GM10248 (cell line): ENCODE data around the gene HEMK1.

Source experiments
- CTCF ChIA-PET: fragments of 300-600 bp; sonication (Branson Sonifier 250); formaldehyde crosslinking; extraction: SDS; loops from one replicate; lab custom pipeline; 2021; ENCODE audit warnings: antibody characterized with exemption; lab: Yijun Ruan, JAX
- POLR2A ChIA-PET: fragments of 350-650 bp; sonication (Branson Sonifier 250); formaldehyde crosslinking; extraction: SDS; loops from one replicate; lab custom pipeline; 2020; ENCODE audit warnings: antibody characterized with exemption; lab: Yijun Ruan, JAX
- DNase-seq: peaks from one replicate; pipeline ENCODE4 v3.0.0; 2012; ENCODE audit errors: extremely low spot score
- CTCF ChIP-seq: IDR thresholded peaks from 2 replicates; pipeline ENCODE4 v1.5.1; 2012; ENCODE audit warnings: mild to moderate bottlenecking, low read depth; ENCODE audit errors: extremely low read depth, missing control alignments, control extremely low read depth

The HEMK1 gene

GRCh38 chr3:50612970-50613846 is 43.9 kb downstream of the HEMK1 start:
- POLR2A ChIA-PET, result no interaction called here
- CTCF ChIA-PET, result interaction anchor here (0.7 to 17.5 kb wide), 19 partner anchors 10 to 765 kb away, joined by 3 to 419 read pairs (median 7); partner anchors contain the start of genes C3orf18, CYB561D2, HEMK1 and NPRL2
- no peak for DNase-seq
- no peak for TF ChIP-seq CTCF

- no peak for TF ChIP-seq CTCF
- ChIA-PET CTCF (interaction anchor here (0.6 to 17.5 kb wide), 28 partner anchors 12 to 1067 kb away, joined by 3 to 419 read pairs (median 8); partner anchors contain the start of genes C3orf18, DCAF1, HEMK1 and MANF), POLR2A (no interaction called here)
- DNase-seq, result no peak
These were observed 45.9 kb downstream of the HEMK1 start for GRCh38 chr3:50615190-50615589.

GRCh38 chr3:50616003-50616769 is 46.9 kb downstream of the HEMK1 start:
- POLR2A ChIA-PET, result interaction anchor here (1.4 kb wide), 1 partner anchor 47 kb away, joined by 3 read pairs; the partner anchor contains the start of gene HEMK1
- TF ChIP-seq CTCF, result peak; percentile 97
- CTCF ChIA-PET, result interaction anchor here (0.6 to 17.5 kb wide), 39 partner anchors 8 to 1327 kb away, joined by 3 to 419 read pairs (median 5); partner anchors contain the start of genes C3orf18, CYB561D2, DCAF1 and GNAI2
- DNase-seq, result peak; percentile 84

- CTCF ChIA-PET, result interaction anchor here (0.9 to 17.5 kb wide), 22 partner anchors 12 to 1327 kb away, joined by 3 to 419 read pairs (median 10); partner anchors contain the start of genes C3orf18, GNAI2, HEMK1 and MANF
- DNase-seq, result peak; percentile 93
- TF ChIP-seq CTCF, result no peak
- POLR2A ChIA-PET, result interaction anchor here (1.4 kb wide), 1 partner anchor 48 kb away, joined by 3 read pairs; the partner anchor contains the start of gene HEMK1
These were observed 47.4 kb downstream of the HEMK1 start for GRCh38 chr3:50616770-50617095.

- ChIA-PET POLR2A (interaction anchor here (1.4 kb wide), 1 partner anchor 48 kb away, joined by 3 read pairs; the partner anchor contains the start of gene HEMK1), CTCF (interaction anchor here (0.9 to 17.5 kb wide), 15 partner anchors 11 to 1326 kb away, joined by 3 to 419 read pairs (median 14); partner anchors contain the start of genes HEMK1 and MANF)
- DNase-seq, result no peak
- TF ChIP-seq CTCF, result no peak
These were observed 47.9 kb downstream of the HEMK1 start, which contains the start of gene MAPKAPK3 for GRCh38 chr3:50617096-50617791. Gene MAPKAPK3, plus strand, starts transcription at chr3:50617151. Its CDS starts 415 bp downstream, at chr3:50617566.
